ENCODE data around the gene PRKCH.
A peak's percentile ranks its signal among the peaks of the same experiment; 100 is the strongest.

PRKCH gene

DNA sequence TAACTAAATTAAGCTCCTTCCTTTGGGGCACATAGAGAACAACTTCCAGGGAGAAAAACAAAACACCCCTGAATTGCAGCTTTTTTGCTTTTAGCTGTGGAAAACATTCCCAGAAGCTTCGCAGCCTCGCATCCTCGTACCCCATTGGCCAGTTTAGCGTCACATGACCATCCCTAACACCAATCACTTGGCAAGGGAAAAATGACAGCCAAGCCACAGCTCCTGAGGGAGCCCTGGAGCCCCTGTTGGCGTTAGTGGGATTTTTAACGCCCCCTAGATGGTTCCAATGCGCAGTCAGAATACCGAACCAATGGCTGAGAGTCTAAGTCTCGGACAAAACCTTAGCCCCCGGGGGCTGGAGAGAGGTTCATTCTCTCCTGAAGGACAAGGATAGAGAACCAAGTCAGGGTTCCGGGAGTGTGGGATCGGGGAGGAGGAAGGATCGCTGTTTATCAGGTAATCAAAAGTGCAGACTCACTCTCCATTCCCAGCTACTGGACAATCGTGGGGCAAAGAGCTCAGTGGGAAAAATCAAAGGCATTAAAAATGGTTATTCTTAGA, 238.3 kb downstream of the PRKCH start:
- Histone ChIP-seq H3K9ac (ENCODE audit: low read length) (no peak overlapping the region), H3K4me2 (ENCODE audit: low read length) (peak overlapping the region; percentile 44), H3K4me1 (ENCODE audit: low read length) (peaks cover 9% of the 10 kb centered on the region), H3K4me3 (ENCODE audit: low read length) (no peak overlapping the region), H2AFZ (ENCODE audit: low read depth, low read length) (no peak overlapping the region; the same call in 1 of the 2 replicates), H3K27me3 (ENCODE audit: low read depth, low read length) (no peaks in the 10 kb centered on the region), H3K9me3 (ENCODE audit: insufficient read depth, low read length) (no peaks in the 10 kb centered on the region), H3K36me3 (replicated peaks; ENCODE audit: low read depth, low read length) (no peaks in the 10 kb centered on the region), H3K79me2 (ENCODE audit: low read length) (no peaks in the 10 kb centered on the region), H3K27ac (ENCODE audit: low read length) (no peak overlapping the region), H4K20me1 (ENCODE audit: insufficient read depth, low read length) (no peaks in the 10 kb centered on the region)
- TF ChIP-seq, protein P1, sequence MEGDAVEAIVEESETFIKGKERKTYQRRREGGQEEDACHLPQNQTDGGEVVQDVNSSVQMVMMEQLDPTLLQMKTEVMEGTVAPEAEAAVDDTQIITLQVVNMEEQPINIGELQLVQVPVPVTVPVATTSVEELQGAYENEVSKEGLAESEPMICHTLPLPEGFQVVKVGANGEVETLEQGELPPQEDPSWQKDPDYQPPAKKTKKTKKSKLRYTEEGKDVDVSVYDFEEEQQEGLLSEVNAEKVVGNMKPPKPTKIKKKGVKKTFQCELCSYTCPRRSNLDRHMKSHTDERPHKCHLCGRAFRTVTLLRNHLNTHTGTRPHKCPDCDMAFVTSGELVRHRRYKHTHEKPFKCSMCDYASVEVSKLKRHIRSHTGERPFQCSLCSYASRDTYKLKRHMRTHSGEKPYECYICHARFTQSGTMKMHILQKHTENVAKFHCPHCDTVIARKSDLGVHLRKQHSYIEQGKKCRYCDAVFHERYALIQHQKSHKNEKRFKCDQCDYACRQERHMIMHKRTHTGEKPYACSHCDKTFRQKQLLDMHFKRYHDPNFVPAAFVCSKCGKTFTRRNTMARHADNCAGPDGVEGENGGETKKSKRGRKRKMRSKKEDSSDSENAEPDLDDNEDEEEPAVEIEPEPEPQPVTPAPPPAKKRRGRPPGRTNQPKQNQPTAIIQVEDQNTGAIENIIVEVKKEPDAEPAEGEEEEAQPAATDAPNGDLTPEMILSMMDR (IDR thresholded peaks at IDR 0.05; ENCODE audit: low read depth, low read length): no peak
- no peak for TF ChIP-seq EZH2phosphoT487 (IDR thresholded peaks at IDR 0.05; ENCODE audit: low read depth)

DNA sequence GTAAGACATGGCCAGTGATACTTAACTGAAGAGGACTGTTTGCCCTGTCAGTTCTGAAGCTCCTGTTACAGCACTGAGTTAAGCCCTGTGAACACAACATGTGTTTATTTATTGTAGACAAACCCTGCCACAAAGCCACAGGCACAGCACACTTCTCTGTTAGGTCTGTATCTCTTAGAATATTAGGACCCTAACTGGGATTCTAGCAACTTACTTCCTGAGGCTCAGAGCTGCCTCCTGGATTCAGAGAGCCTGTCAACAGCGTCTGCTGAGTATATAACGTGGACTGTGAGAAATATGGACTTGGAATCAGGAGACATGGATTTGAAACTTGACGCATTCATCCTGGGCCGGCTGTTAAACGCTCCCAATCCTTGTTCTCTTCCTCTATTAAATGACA, 238.9 kb downstream of the PRKCH start:
- Histone ChIP-seq H3K27me3 (ENCODE audit: low read depth, low read length) (no peaks in the 10 kb centered on the region), H4K20me1 (ENCODE audit: insufficient read depth, low read length) (no peaks in the 10 kb centered on the region), H3K4me3 (ENCODE audit: low read length) (no peak overlapping the region), H3K9me3 (ENCODE audit: insufficient read depth, low read length) (no peaks in the 10 kb centered on the region), H3K36me3 (replicated peaks; ENCODE audit: low read depth, low read length) (no peaks in the 10 kb centered on the region), H3K9ac (ENCODE audit: low read length) (no peak overlapping the region), H3K79me2 (ENCODE audit: low read length) (no peaks in the 10 kb centered on the region), H3K4me1 (ENCODE audit: low read length) (peaks cover 9% of the 10 kb centered on the region), H3K27ac (ENCODE audit: low read length) (no peak overlapping the region), H2AFZ (ENCODE audit: low read depth, low read length) (no peak overlapping the region), H3K4me2 (ENCODE audit: low read length) (no peak overlapping the region)
- TF ChIP-seq, protein P1 (IDR thresholded peaks at IDR 0.05; ENCODE audit: low read depth, low read length): no peak
- no peak for TF ChIP-seq EZH2phosphoT487 (IDR thresholded peaks at IDR 0.05; ENCODE audit: low read depth)

DNA sequence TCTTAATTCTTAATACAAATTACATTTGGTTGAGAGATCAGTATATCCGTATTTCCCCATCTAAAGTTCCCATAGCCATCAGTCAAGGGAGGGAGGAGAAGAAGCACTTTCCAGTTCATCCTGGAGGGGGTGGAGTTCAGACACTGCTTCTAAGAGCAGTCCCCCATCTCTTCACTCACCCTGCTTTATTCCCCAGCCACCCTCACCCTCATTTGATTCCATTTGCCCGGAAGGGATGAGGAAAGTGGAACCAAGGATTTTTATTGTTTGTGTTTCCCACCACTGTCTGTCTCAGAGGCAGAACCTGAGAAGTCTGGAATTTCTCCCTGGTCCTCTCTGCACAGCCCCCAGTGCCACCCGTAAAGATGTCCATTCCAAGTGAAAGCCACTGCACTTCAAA, 239.7 kb downstream of the PRKCH start:
- Histone ChIP-seq H3K36me3 (replicated peaks; ENCODE audit: low read depth, low read length) (no peaks in the 10 kb centered on the region), H3K4me3 (ENCODE audit: low read length) (no peak overlapping the region), H4K20me1 (ENCODE audit: insufficient read depth, low read length) (no peaks in the 10 kb centered on the region), H3K4me2 (ENCODE audit: low read length) (no peak overlapping the region), H3K27ac (ENCODE audit: low read length) (no peak overlapping the region), H2AFZ (ENCODE audit: low read depth, low read length) (no peak overlapping the region), H3K27me3 (ENCODE audit: low read depth, low read length) (no peaks in the 10 kb centered on the region), H3K9ac (ENCODE audit: low read length) (no peak overlapping the region), H3K79me2 (ENCODE audit: low read length) (no peaks in the 10 kb centered on the region), H3K4me1 (ENCODE audit: low read length) (peaks cover 9% of the 10 kb centered on the region), H3K9me3 (ENCODE audit: insufficient read depth, low read length) (no peaks in the 10 kb centered on the region)
- no peak for TF ChIP-seq EZH2phosphoT487 (IDR thresholded peaks at IDR 0.05; ENCODE audit: low read depth)
- TF ChIP-seq, protein P1 (IDR thresholded peaks at IDR 0.05; ENCODE audit: low read depth, low read length): no peak

DNA sequence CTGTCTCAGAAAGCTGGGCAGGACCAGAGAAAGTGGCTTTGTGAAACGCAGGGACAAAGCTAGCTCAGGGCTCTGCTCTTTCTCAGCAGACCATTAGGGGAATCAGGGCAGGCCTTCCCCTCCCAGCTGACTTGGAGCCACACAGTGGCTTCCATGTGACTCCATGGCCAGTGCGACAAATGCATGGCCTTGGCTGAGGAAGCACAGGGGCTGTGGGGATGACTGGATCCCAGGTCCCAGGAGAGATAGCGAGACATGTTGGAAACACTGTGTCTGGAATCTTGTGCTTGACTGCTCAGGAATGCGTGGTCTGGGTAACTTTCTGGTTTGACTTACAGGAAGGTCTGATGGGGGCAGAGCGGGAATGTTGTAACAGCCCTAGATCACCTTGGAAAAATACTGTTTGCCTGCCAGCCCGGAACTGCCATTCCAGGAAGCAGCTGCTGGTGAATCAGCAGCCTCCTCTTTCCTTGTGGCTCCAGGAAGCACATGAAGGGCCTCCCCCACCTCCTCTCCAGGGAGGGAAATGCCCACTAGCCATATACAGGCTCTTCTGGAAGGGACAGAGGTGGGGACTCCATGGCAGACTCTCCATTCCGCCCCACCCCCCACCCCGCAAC, 240.4 kb downstream of the PRKCH start:
- H3K9ac ChIP-seq (ENCODE audit: low read length): no peak overlapping the region
- no peak overlapping the region for H3K4me2 ChIP-seq (ENCODE audit: low read length)
- peaks cover 9% of the 10 kb centered on the region for H3K4me1 ChIP-seq (ENCODE audit: low read length)

More for the DNA sequence above, 240.4 kb downstream of the PRKCH start:
- no peaks in the 10 kb centered on the region for H3K36me3 ChIP-seq (replicated peaks; ENCODE audit: low read depth, low read length)
- no peak overlapping the region for H3K27ac ChIP-seq (ENCODE audit: low read length)
- H3K27me3 ChIP-seq (ENCODE audit: low read depth, low read length): no peaks in the 10 kb centered on the region
- no peak for TF ChIP-seq EZH2phosphoT487 (IDR thresholded peaks at IDR 0.05; ENCODE audit: low read depth)
- TF ChIP-seq, protein P1 (IDR thresholded peaks at IDR 0.05; ENCODE audit: low read depth, low read length): no peak
- no peaks in the 10 kb centered on the region for H4K20me1 ChIP-seq (ENCODE audit: insufficient read depth, low read length)
- no peak overlapping the region for H2AFZ ChIP-seq (ENCODE audit: low read depth, low read length)
- no peak overlapping the region for H3K4me3 ChIP-seq (ENCODE audit: low read length)
- no peaks in the 10 kb centered on the region for H3K79me2 ChIP-seq (ENCODE audit: low read length)
- H3K9me3 ChIP-seq (ENCODE audit: insufficient read depth, low read length): no peaks in the 10 kb centered on the region
